Endothelial cell of umbilical vein (primary cell): ENCODE measurements around the gene CMTM3. TPM values are rescaled to one million over a fixed set of nuclear protein-coding genes. Genes with fewer than 3 reads are reported as not detected.

Experiments
- BruUV-seq: library from RNA; stranded (reverse); fragments of 400-500 nt; replicated peaks from 2 replicates; lab custom pipeline; 2021; lab: Mats Ljungman, UMichigan
- CTCF ChIA-PET: fragments of 300-600, 350-600 bp; sonication (Branson Sonifier 250); formaldehyde crosslinking; loops from one replicate; lab custom pipeline; 2021; ENCODE audit warnings: antibody characterized with exemption, inconsistent platforms; lab: Charles Lee
- POLR2A ChIA-PET: fragments of 300-600, 350-600 bp; sonication (Branson Sonifier 250); formaldehyde crosslinking; loops from one replicate; lab custom pipeline; 2021; ENCODE audit warnings: antibody characterized with exemption, inconsistent platforms; lab: Charles Lee
- DNase-seq: peaks from one replicate; pipeline ENCODE4 v3.0.0-alpha.2; 2011; ENCODE audit warnings: low read depth, low spot score
- FAIRE-seq: peaks from 2 replicates; lab custom pipeline; 2011; peaks lifted over from hg19 to GRCh38; lab: Jason Lieb, UNC
- H2AFZ ChIP-seq: 2 replicates; pipeline ENCODE4 v1.6.0; 2012; ENCODE audit warnings: low read depth, low read length, control low read depth, inconsistent platforms
- H3K27ac ChIP-seq: 2 replicates; pipeline ENCODE4 v1.5.1; 2011; ENCODE audit warnings: low read depth, mild to moderate bottlenecking, control low read depth, low read length, moderate library complexity; ENCODE audit not compliant: insufficient read depth
- H3K27me3 ChIP-seq, 2 experiments: 2 replicates each; pipeline versions ENCODE4 v1.6.0 to v1.6.1; 2011; ENCODE audit warnings: low read length in 2 of 2, mixed read lengths in 1 of 2; ENCODE audit not compliant: control insufficient read depth in 2 of 2, insufficient read depth in 2 of 2
- H3K36me3 ChIP-seq, 2 experiments: 2 replicates in 1 of 2; 3 replicates in 1 of 2; pipeline ENCODE4 v1.5.1; 2011; ENCODE audit warnings: low read length in 2 of 2, mild to moderate bottlenecking in 1 of 2, moderate library complexity in 1 of 2; ENCODE audit not compliant: control insufficient read depth in 2 of 2, insufficient read depth in 2 of 2; ENCODE audit errors: extremely low read depth in 1 of 2
- H3K4me1 ChIP-seq: 3 replicates; pipeline ENCODE4 v1.5.1; 2011; ENCODE audit warnings: mild to moderate bottlenecking, low read length; ENCODE audit not compliant: control insufficient read depth, insufficient read depth; ENCODE audit errors: extremely low read depth
- H3K4me2 ChIP-seq: 2 replicates; pipeline ENCODE4 v1.6.1; 2011; ENCODE audit warnings: low read length, control low read depth, mixed read lengths; ENCODE audit not compliant: insufficient read depth
- H3K4me3 ChIP-seq, 3 experiments: fragments of 200-600 bp in 1 of 3; sonication (generic), shearing (Covaris generic) in 1 of 3; replicated peaks in 1 of 3; 2 replicates each; pipeline ENCODE4 v1.5.1; 2011 to 2016; ENCODE audit warnings: control low read depth in 3 of 3, low read length in 3 of 3, mild to moderate bottlenecking in 2 of 3, inconsistent platforms in 1 of 3, low read depth in 1 of 3, moderate library complexity in 1 of 3; ENCODE audit not compliant: insufficient read depth in 1 of 3
- H3K79me2 ChIP-seq: 2 replicates; pipeline ENCODE4 v1.6.0; 2012; ENCODE audit warnings: low read length, inconsistent platforms; ENCODE audit not compliant: control insufficient read depth, insufficient read depth
- H3K9ac ChIP-seq: replicated peaks from 2 replicates; pipeline ENCODE3; 2011; ENCODE audit warnings: low read length, control low read depth; ENCODE audit not compliant: insufficient read depth; ENCODE audit errors: extremely low read depth
- H3K9me1 ChIP-seq: replicated peaks from 3 replicates; pipeline ENCODE4 v1.6.0; 2011; ENCODE audit warnings: mild to moderate bottlenecking, low read length; ENCODE audit not compliant: control insufficient read depth, insufficient read depth; ENCODE audit errors: extremely low read depth
- H3K9me3 ChIP-seq: replicated peaks from 2 replicates; pipeline ENCODE4 v1.5.1; 2012; ENCODE audit warnings: low read length, inconsistent platforms; ENCODE audit not compliant: control insufficient read depth, insufficient read depth
- H4K20me1 ChIP-seq: replicated peaks from 2 replicates; pipeline ENCODE3; 2011; ENCODE audit warnings: mild to moderate bottlenecking, low read length; ENCODE audit not compliant: control insufficient read depth, insufficient read depth; ENCODE audit errors: extremely low read depth
- EZH2 ChIP-seq: IDR thresholded peaks from 2 replicates; pipeline ENCODE4 v1.6.1; 2012; ENCODE audit warnings: borderline replicate concordance, low read depth, mild to moderate bottlenecking, moderate library complexity, low read length, inconsistent platforms; ENCODE audit not compliant: severe bottlenecking
- FOS ChIP-seq: IDR thresholded peaks from 2 replicates; pipeline ENCODE4 v1.6.1; 2011; ENCODE audit warnings: mild to moderate bottlenecking, low read length, moderate library complexity, borderline replicate concordance; ENCODE audit not compliant: insufficient read depth
- GATA2 ChIP-seq: IDR thresholded peaks from 2 replicates; pipeline ENCODE4 v1.7.0; 2011; ENCODE audit warnings: low read depth, mild to moderate bottlenecking, moderate library complexity, mixed read lengths, low read length; ENCODE audit not compliant: insufficient read length, insufficient read depth
- JUN ChIP-seq: IDR thresholded peaks from 2 replicates; pipeline ENCODE4 v1.6.1; 2011; ENCODE audit warnings: borderline replicate concordance, low read depth; ENCODE audit not compliant: insufficient read length, insufficient read depth
- MAX ChIP-seq: IDR thresholded peaks from 2 replicates; pipeline ENCODE4 v1.6.1; 2011; ENCODE audit not compliant: insufficient read depth, insufficient read length
- MYC ChIP-seq: IDR thresholded peaks from one replicate; pipeline ENCODE4 v1.6.1; 2011; ENCODE audit warnings: mild to moderate bottlenecking, low read depth, low read length
- POLR2A ChIP-seq: IDR thresholded peaks from 2 replicates; pipeline ENCODE4 v1.6.1; 2012; ENCODE audit warnings: low read depth, mild to moderate bottlenecking, control low read depth, low read length
- POLR2AphosphoS5 ChIP-seq: IDR thresholded peaks from 2 replicates; pipeline ENCODE4 v1.6.1; 2012; ENCODE audit warnings: low read depth, mild to moderate bottlenecking, control low read depth, low read length, moderate library complexity; ENCODE audit not compliant: insufficient read depth
- dilution Hi-C: fragments of 300-500 bp; cut with MboI; formaldehyde crosslinking; loops from one replicate; pipeline ENCODE4 v1.15.0; 2019; ENCODE audit warnings: low sequenced_read_pairs; ENCODE audit not compliant: extremely low pct_ligation_motif_present
- intact Hi-C: fragments of 100-400 bp; cut with micrococcal nuclease; formaldehyde crosslinking; loops from one replicate; pipeline ENCODE4 v1.10.0; 2022
- polyA plus RNA-seq, 4 experiments: library from polyadenylated mRNA; depleted of rRNA in 3 of 4; stranded (reverse) in 3 of 4; unstranded in 1 of 4; fragments of >200 nt; gene quantifications; 2 replicates each; pipeline versions ENCODE4 v1.2.1 to v1.2.3, GENCODE V29; 2011 to 2012; ENCODE audit warnings: missing spikeins in 1 of 4
- total RNA-seq: library from RNA; stranded (reverse); gene quantifications from 2 replicates; pipeline ENCODE4 v1.2.3, GENCODE V29; 2021
- TF ChIP-seq, protein P1 (sequence below), 2 donors: IDR thresholded peaks; 1 replicate in 1 of 2; 2 replicates in 1 of 2; pipeline ENCODE4 v1.5.1; 2011; ENCODE audit warnings: low read length in 2 of 2, mild to moderate bottlenecking in 2 of 2, moderate library complexity in 2 of 2, control low read depth in 1 of 2, inconsistent platforms in 1 of 2, low read depth in 1 of 2; ENCODE audit not compliant: insufficient read depth in 1 of 2; ENCODE audit errors: extremely low read depth in 1 of 2

The CMTM3 gene
- total and polyA plus RNA-seq, 2 donors (not counting 3 experiments of a cell fraction or from before 2014, with no cell fraction given) = 83.6 to 86.2 TPM

GRCh38 chr16:66569827-66570405 is 34.6 kb upstream of the CMTM3 start:
- H3K36me3 ChIP-seq = peaks cover 0 to 8% of the 10 kb centered on the region in 2 experiments
- H3K9me1 ChIP-seq = no peaks in the 10 kb centered on the region
- FAIRE-seq = peak; percentile 44
- peaks cover 34% of the 10 kb centered on the region for H3K4me1 ChIP-seq
- no peaks in the 10 kb centered on the region for H3K27me3 ChIP-seq
- H3K9me3 ChIP-seq = no peaks in the 10 kb centered on the region
- TF ChIP-seq MYC (no peak), JUN (peak; percentile 73), GATA2 (peak; percentile 49), POLR2A (no peak), FOS (peak; percentile 77), EZH2 (no peak), POLR2AphosphoS5 (peak; percentile 21), MAX (no peak)
- TF ChIP-seq, protein P1, sequence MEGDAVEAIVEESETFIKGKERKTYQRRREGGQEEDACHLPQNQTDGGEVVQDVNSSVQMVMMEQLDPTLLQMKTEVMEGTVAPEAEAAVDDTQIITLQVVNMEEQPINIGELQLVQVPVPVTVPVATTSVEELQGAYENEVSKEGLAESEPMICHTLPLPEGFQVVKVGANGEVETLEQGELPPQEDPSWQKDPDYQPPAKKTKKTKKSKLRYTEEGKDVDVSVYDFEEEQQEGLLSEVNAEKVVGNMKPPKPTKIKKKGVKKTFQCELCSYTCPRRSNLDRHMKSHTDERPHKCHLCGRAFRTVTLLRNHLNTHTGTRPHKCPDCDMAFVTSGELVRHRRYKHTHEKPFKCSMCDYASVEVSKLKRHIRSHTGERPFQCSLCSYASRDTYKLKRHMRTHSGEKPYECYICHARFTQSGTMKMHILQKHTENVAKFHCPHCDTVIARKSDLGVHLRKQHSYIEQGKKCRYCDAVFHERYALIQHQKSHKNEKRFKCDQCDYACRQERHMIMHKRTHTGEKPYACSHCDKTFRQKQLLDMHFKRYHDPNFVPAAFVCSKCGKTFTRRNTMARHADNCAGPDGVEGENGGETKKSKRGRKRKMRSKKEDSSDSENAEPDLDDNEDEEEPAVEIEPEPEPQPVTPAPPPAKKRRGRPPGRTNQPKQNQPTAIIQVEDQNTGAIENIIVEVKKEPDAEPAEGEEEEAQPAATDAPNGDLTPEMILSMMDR (IDR thresholded peaks at IDR 0.05; ENCODE audit: extremely low read depth in 1 of 2, insufficient read depth in 1 of 2, low read depth in 1 of 2, low read length in 2 of 2) = no peak
- no peak overlapping the region for H3K4me3 ChIP-seq
- H4K20me1 ChIP-seq = no peaks in the 10 kb centered on the region
- peaks cover 7% of the 10 kb centered on the region for H3K79me2 ChIP-seq
- BruUV-seq = no TSS peak
- no peak overlapping the region for H2AFZ ChIP-seq
- POLR2A ChIA-PET = no interaction called here
- peak overlapping the region; percentile 81 for H3K4me2 ChIP-seq
- dilution Hi-C loops = no loop called here
- peak; percentile 76 for DNase-seq
- H3K9ac ChIP-seq = peak overlapping the region; percentile 29
- H3K27ac ChIP-seq = peak overlapping the region; percentile 79
- CTCF ChIA-PET = interaction anchor here (0.9 to 2.2 kb wide), 15 partner anchors 9 to 298 kb away, joined by 3 to 16 read pairs (median 4); partner anchors contain the start of genes CKLF, CMTM2 and CMTM3
- intact Hi-C loops = loop anchor here (5.0 kb wide), 1 partner anchor 53 kb away; no protein-coding TSS in a partner anchor
